Mucosa of stomach (tissue), 1 donor: Measurements from ENCODE around the gene INTS1.

Experiments
- H3K27me3 ChIP-seq: one replicate; pipeline ENCODE4 v1.7.0; 2013; ENCODE audit warnings: mild to moderate bottlenecking, low read length; ENCODE audit not compliant: control insufficient read depth, insufficient read depth
- H3K36me3 ChIP-seq: one replicate; pipeline ENCODE4 v1.7.0; 2013; ENCODE audit warnings: low read length; ENCODE audit not compliant: control insufficient read depth, insufficient read depth
- H3K4me1 ChIP-seq: one replicate; pipeline ENCODE4 v1.7.0; 2013; ENCODE audit warnings: mild to moderate bottlenecking, low read length; ENCODE audit not compliant: control insufficient read depth, insufficient read depth
- H3K4me3 ChIP-seq: one replicate; pipeline ENCODE4 v1.7.0; 2013; ENCODE audit warnings: low read length
- H3K9ac ChIP-seq: one replicate; pipeline ENCODE4 v1.7.0; 2013; ENCODE audit warnings: mild to moderate bottlenecking, low read length, moderate library complexity
- H3K9me3 ChIP-seq: one replicate; pipeline ENCODE4 v1.7.0; 2013; ENCODE audit warnings: mild to moderate bottlenecking, low read length, moderate library complexity; ENCODE audit not compliant: control insufficient read depth
- donor health status: Pancreatic carcinoma.

INTS1 gene, protein sequence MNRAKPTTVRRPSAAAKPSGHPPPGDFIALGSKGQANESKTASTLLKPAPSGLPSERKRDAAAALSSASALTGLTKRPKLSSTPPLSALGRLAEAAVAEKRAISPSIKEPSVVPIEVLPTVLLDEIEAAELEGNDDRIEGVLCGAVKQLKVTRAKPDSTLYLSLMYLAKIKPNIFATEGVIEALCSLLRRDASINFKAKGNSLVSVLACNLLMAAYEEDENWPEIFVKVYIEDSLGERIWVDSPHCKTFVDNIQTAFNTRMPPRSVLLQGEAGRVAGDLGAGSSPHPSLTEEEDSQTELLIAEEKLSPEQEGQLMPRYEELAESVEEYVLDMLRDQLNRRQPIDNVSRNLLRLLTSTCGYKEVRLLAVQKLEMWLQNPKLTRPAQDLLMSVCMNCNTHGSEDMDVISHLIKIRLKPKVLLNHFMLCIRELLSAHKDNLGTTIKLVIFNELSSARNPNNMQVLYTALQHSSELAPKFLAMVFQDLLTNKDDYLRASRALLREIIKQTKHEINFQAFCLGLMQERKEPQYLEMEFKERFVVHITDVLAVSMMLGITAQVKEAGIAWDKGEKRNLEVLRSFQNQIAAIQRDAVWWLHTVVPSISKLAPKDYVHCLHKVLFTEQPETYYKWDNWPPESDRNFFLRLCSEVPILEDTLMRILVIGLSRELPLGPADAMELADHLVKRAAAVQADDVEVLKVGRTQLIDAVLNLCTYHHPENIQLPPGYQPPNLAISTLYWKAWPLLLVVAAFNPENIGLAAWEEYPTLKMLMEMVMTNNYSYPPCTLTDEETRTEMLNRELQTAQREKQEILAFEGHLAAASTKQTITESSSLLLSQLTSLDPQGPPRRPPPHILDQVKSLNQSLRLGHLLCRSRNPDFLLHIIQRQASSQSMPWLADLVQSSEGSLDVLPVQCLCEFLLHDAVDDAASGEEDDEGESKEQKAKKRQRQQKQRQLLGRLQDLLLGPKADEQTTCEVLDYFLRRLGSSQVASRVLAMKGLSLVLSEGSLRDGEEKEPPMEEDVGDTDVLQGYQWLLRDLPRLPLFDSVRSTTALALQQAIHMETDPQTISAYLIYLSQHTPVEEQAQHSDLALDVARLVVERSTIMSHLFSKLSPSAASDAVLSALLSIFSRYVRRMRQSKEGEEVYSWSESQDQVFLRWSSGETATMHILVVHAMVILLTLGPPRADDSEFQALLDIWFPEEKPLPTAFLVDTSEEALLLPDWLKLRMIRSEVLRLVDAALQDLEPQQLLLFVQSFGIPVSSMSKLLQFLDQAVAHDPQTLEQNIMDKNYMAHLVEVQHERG (N-terminal part only)

DNA sequence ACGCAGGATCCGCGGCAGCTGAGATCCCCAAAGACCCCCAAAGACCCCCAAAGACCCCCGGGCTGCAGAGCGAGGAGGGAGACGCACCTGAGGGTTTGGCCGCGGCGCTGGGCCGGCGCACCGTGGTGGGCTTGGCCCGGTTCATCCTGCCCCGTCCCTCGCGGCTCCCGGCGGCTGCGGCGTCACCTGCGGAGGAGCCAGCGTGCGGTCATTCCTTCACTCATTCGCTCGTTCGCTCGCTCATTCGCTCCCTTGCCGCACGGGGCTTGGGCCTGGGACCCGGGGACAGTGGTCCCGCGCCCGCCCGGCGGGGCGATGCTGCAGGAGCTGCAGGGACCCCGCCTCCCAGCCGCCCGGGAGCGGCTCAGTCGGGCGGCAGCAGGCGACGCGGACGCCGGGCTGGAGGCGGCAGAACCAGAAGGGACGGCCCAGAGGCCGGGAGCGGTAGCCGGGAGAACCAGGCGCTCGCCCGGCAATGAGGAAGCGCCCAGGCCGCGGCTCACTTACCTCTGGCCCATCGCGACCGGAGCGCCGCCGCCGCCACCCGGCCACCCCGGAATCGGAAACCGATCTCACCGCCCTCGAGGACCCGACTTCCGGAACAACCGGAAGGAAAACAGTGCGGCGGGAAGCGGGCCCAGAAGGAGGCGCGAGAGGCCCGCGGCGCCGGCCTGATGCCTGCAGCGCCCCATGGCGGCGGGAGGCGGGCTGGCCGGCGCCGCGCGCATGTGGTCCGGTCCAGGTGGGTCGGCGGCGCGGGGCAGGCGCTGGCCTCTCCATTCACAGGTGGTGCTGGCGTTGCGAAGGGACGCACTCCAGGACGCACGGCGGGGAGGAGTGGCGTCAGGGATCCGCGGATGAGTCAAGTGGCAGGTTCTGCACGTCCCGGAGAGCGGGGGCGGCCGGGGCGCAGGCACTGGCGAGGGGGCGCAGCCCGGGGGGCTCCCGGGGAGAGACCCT lies at the start of gene INTS1:
INTS1 (minus strand) TSS at position 574 of the 960 bp plus-strand sequence; CDS start at position 145, 429 bp downstream.
- peak within 1 kb of the TSS; percentile 76 for H3K9ac ChIP-seq
- H3K9me3 ChIP-seq: no peaks in the 10 kb centered on the region
- peaks cover 13% of the 10 kb centered on the region for H3K4me1 ChIP-seq
- H3K4me3 ChIP-seq: peak within 1 kb of the TSS; percentile 66
- H3K36me3 ChIP-seq: peaks cover 6% of the 10 kb centered on the region
- H3K27me3 ChIP-seq: no peaks in the 10 kb centered on the region

GRCh38 chr7:1553512-1554210 lies 49.5 kb upstream of the INTS1 start:
- H3K4me1 ChIP-seq: peaks cover 29% of the 10 kb centered on the region
- no peak overlapping the region for H3K4me3 ChIP-seq
- H3K36me3 ChIP-seq: no peaks in the 10 kb centered on the region
- no peaks in the 10 kb centered on the region for H3K9me3 ChIP-seq
- H3K27me3 ChIP-seq: no peaks in the 10 kb centered on the region
- no peak overlapping the region for H3K9ac ChIP-seq

DNA sequence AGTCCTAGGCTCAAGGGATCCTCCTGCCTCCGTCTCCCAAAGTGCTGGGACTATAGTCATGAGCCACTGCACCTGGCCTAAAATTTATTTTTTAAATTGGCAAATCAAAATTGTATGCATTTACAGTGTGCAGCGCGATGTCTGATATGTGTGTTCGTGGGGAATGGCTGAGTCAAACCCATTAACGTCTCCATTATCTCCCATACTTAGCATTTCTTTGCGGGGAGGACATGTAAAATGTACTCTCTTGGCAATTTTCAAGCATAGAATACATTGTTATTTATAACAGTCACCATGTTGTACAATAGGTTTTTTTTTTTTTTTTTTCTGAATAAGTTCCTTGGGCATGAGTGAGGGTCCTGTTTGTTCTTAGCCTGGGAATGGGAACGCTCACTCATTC lies 48.0 kb upstream of the INTS1 start:
- H3K9ac ChIP-seq: no peak overlapping the region
- peaks cover 21% of the 10 kb centered on the region for H3K4me1 ChIP-seq
- H3K4me3 ChIP-seq: no peak overlapping the region
- no peaks in the 10 kb centered on the region for H3K27me3 ChIP-seq
- H3K9me3 ChIP-seq: no peaks in the 10 kb centered on the region
- no peaks in the 10 kb centered on the region for H3K36me3 ChIP-seq

- Histone ChIP-seq H3K4me1 (peaks cover 14% of the 10 kb centered on the region), H3K27me3 (no peaks in the 10 kb centered on the region), H3K9ac (no peak overlapping the region), H3K36me3 (no peaks in the 10 kb centered on the region), H3K4me3 (no peak overlapping the region), H3K9me3 (no peaks in the 10 kb centered on the region)
Measured at GRCh38 chr7:1550846-1551155, 46.6 kb upstream of the INTS1 start.

DNA sequence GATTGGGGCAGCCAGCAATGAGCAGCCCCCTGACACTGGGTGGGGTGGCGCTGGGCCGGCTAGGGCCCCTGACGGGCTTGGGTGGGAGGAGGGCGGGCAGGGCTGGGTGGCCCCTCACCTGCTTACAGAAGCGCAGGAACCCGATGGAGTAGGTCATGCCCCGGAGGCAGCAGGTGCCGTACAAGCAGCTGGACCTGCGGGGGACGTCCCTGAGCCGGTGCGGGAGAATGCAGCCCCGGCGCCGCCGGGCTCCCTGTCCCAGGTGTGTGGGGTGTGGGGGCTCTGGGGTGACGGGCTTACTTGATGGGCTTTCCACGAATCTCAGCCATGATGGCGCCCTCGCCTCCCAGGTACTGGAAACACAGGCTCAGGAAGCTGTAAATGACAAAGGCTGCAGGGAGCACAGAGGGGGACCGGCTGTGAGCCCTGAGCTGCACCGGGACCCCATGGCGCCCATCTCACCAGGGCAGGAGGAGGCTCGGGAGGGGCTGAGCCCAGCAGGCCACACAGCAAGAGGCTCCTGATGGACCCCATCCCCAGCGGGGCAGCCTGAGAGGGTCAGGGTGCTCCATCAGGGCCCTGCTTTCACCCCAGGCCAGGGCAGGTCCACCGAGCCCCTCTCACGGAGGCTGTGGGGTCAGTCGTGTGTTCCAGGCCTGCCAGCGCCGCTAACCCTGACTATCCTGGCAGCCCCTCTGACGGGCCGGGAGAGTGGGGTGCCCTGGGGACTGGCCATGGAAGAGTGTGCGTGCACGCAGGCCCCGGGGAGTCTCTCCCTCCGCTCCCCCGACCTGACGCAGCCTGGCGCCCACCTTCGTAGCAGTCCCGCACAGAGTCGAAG lies 46.0 kb upstream of the INTS1 start:
- H3K36me3 ChIP-seq: no peaks in the 10 kb centered on the region
- no peak overlapping the region for H3K4me3 ChIP-seq
- H3K4me1 ChIP-seq: peaks cover 9% of the 10 kb centered on the region
- no peaks in the 10 kb centered on the region for H3K27me3 ChIP-seq
- no peaks in the 10 kb centered on the region for H3K9me3 ChIP-seq
- H3K9ac ChIP-seq: no peak overlapping the region

DNA sequence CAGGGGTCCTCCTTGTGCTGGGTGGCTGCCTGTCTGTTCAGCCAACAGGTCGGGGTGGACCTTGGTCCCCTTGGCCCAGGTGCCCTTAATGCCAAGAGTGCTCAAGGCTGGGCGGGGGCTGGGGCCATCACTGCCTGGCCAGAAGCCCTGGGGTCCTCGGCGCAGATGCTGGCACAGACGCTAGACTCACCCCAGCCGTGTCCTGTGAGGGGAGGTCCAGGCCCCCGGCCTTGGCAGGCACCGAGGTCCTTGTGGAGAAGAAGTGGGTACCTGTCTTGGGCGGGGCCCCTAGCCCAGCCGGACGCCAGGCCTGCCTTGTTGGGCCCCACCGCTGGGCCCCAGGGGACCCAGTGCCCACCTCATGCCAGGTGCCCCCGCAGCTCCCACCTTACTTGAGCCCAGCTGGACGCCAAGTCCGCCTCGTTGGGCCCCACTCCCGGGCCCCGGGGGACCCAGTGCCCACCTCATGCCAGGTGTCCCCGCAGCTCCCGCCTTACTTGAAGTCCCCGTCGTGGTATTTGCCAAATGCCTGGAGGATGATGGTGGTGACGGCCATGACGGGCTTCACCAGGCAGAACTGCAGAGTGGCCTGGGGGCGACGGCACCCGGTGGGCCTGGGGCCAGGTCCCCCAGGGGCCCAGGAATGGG lies 45.3 kb upstream of the INTS1 start:
- H3K4me3 ChIP-seq: no peak overlapping the region
- no peak overlapping the region for H3K9ac ChIP-seq
- peaks cover 3% of the 10 kb centered on the region for H3K4me1 ChIP-seq
- no peaks in the 10 kb centered on the region for H3K27me3 ChIP-seq
- H3K9me3 ChIP-seq: no peaks in the 10 kb centered on the region
- H3K36me3 ChIP-seq: no peaks in the 10 kb centered on the region

GRCh38 chr7:1548944-1549343 lies 44.8 kb upstream of the INTS1 start:
- H3K4me1 ChIP-seq: no peaks in the 10 kb centered on the region
- H3K36me3 ChIP-seq: no peaks in the 10 kb centered on the region
- H3K27me3 ChIP-seq: no peaks in the 10 kb centered on the region
- H3K9ac ChIP-seq: no peak overlapping the region
- H3K4me3 ChIP-seq: no peak overlapping the region
- H3K9me3 ChIP-seq: no peaks in the 10 kb centered on the region

- no peaks in the 10 kb centered on the region for H3K36me3 ChIP-seq
- no peak overlapping the region for H3K9ac ChIP-seq
Measured at GRCh38 chr7:1548438-1548831, 44.2 kb upstream of the INTS1 start.

DNA sequence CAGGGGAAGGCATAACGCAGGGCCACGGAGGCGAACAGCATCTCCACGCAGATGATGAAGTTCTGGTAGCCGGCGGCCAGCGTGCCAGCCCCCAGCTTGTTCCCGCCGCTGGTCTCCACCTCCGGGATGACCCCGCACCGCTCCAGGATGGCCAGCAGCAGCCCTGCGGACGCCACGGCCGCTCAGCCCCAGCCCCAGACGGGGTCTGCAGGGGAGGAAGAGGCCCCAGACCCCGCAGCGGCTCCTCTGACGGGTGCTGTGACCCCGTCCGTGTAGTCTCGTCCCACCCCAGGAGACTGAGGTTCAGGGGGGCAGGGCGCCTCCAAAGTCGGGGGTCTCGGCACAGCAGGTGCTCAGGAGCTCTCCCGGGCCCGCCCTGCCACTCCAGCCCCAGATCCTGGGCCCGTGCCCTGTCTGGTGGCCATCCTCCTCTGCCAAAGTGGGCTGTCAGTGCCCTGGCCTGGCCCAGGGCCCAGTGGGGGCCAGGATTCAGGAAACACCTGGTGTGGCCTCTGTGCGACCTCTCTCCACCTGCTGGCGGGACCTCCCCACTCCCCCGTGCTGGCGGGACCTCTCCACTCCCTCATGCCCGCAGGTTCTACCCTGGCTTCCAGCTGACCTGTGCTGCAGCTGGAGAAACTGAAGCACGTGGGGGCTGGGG lies 43.7 kb upstream of the INTS1 start:
- Histone ChIP-seq H3K9ac (no peak overlapping the region), H3K4me3 (no peak overlapping the region), H3K27me3 (no peaks in the 10 kb centered on the region), H3K36me3 (no peaks in the 10 kb centered on the region), H3K9me3 (no peaks in the 10 kb centered on the region), H3K4me1 (no peaks in the 10 kb centered on the region)

More at GRCh38 chr7:1548438-1548831, 44.2 kb upstream of the INTS1 start:
- Histone ChIP-seq H3K4me3 (no peak overlapping the region), H3K27me3 (no peaks in the 10 kb centered on the region), H3K9me3 (no peaks in the 10 kb centered on the region), H3K4me1 (no peaks in the 10 kb centered on the region)
